Osteocyte (in vitro differentiated cells): ENCODE data around the gene WDR93. TPM values are rescaled to one million over a fixed set of nuclear protein-coding genes. Genes with fewer than 3 reads are reported as not detected.

ENCODE experiments used
- DNase-seq: peaks from one replicate; pipeline ENCODE4 v3.0.0; 2021; ENCODE audit warnings: mixed read lengths; ENCODE audit not compliant: unreplicated experiment; ENCODE audit errors: extremely low spot score
- H3K27ac Mint-ChIP-seq: one replicate; pipeline ENCODE4 v1.8.0; 2021; ENCODE audit warnings: mild to moderate bottlenecking, mixed read lengths; ENCODE audit not compliant: unreplicated experiment
- H3K27me3 Mint-ChIP-seq: one replicate; pipeline ENCODE4 v1.8.0; 2021; ENCODE audit warnings: mixed read lengths; ENCODE audit not compliant: unreplicated experiment
- H3K36me3 Mint-ChIP-seq: one replicate; pipeline ENCODE4 v1.8.0; 2021; ENCODE audit warnings: mixed read lengths; ENCODE audit not compliant: unreplicated experiment
- H3K4me1 Mint-ChIP-seq: one replicate; pipeline ENCODE4 v1.8.0; 2021; ENCODE audit warnings: mixed read lengths; ENCODE audit not compliant: unreplicated experiment
- H3K4me3 Mint-ChIP-seq: one replicate; pipeline ENCODE4 v1.8.0; 2021; ENCODE audit warnings: mild to moderate bottlenecking, moderate library complexity, mixed read lengths; ENCODE audit not compliant: unreplicated experiment
- H3K9me3 Mint-ChIP-seq: one replicate; pipeline ENCODE4 v1.8.0; 2021; ENCODE audit warnings: mixed read lengths; ENCODE audit not compliant: unreplicated experiment
- CTCF ChIP-seq: fragments of 200-600 bp; sonication (generic); IDR thresholded peaks from 2 replicates; pipeline ENCODE4 v1.5.0; 2021; ENCODE audit warnings: antibody characterized with exemption, mild to moderate bottlenecking, moderate library complexity
- total RNA-seq: library from RNA; stranded (reverse); gene quantifications from 2 replicates; pipeline ENCODE4 v1.2.1, GENCODE V29; 2021

WDR93 gene
- total RNA-seq, 1 donor from 2014 or later = 0.19 TPM

- DNase-seq = no peak
- Mint-ChIP-seq H3K9me3 (no peaks in the 10 kb centered on the region), H3K27ac (no peak overlapping the region), H3K4me3 (no peak overlapping the region), H3K36me3 (no peaks in the 10 kb centered on the region), H3K27me3 (no peaks in the 10 kb centered on the region), H3K4me1 (peaks cover 3% of the 10 kb centered on the region)
- TF ChIP-seq CTCF = no peak
Observed at GRCh38 chr15:89745768-89746167, 55.2 kb downstream of the WDR93 start.

GRCh38 chr15:89746386-89746780 lies 55.8 kb downstream of the WDR93 start:
- Mint-ChIP-seq H3K9me3 (no peaks in the 10 kb centered on the region), H3K4me3 (no peak overlapping the region), H3K27ac (no peak overlapping the region), H3K36me3 (no peaks in the 10 kb centered on the region), H3K4me1 (peaks cover 3% of the 10 kb centered on the region), H3K27me3 (no peaks in the 10 kb centered on the region)
- TF ChIP-seq CTCF = no peak
- DNase-seq = no peak

GRCh38 chr15:89747708-89748682 lies 57.4 kb downstream of the WDR93 start:
- no peak for TF ChIP-seq CTCF
- no peaks in the 10 kb centered on the region for H3K36me3 Mint-ChIP-seq
- peaks cover 3% of the 10 kb centered on the region for H3K4me1 Mint-ChIP-seq
- no peaks in the 10 kb centered on the region for H3K9me3 Mint-ChIP-seq
- H3K27ac Mint-ChIP-seq = no peak overlapping the region
- DNase-seq = no peak
- H3K27me3 Mint-ChIP-seq = no peaks in the 10 kb centered on the region
- H3K4me3 Mint-ChIP-seq = no peak overlapping the region

GRCh38 chr15:89749054-89749453 lies 58.4 kb downstream of the WDR93 start:
- H3K27ac Mint-ChIP-seq = no peak overlapping the region
- no peaks in the 10 kb centered on the region for H3K9me3 Mint-ChIP-seq
- H3K4me3 Mint-ChIP-seq = no peak overlapping the region
- DNase-seq = no peak
- H3K27me3 Mint-ChIP-seq = no peaks in the 10 kb centered on the region
- H3K36me3 Mint-ChIP-seq = no peaks in the 10 kb centered on the region
- no peak for TF ChIP-seq CTCF
- peaks cover 3% of the 10 kb centered on the region for H3K4me1 Mint-ChIP-seq

- Mint-ChIP-seq H3K27me3 (no peaks in the 10 kb centered on the region), H3K36me3 (no peaks in the 10 kb centered on the region), H3K9me3 (no peaks in the 10 kb centered on the region), H3K4me1 (peaks cover 5% of the 10 kb centered on the region), H3K27ac (peak overlapping the region; percentile 47), H3K4me3 (peak overlapping the region; percentile 63)
- DNase-seq = no peak
- no peak for TF ChIP-seq CTCF
Observed at GRCh38 chr15:89749526-89749925, 58.9 kb downstream of the WDR93 start.
